Loucy (cell line): ENCODE data around the gene PARD3B.

Experiments used
- H2AFZ ChIP-seq: fragments of 200-600 bp; sonication (generic); 2 replicates; pipeline ENCODE4 v1.6.0; 2016; ENCODE audit warnings: antibody characterized with exemption, mild to moderate bottlenecking, low read length, moderate library complexity
- H3F3A ChIP-seq: fragments of 200-600 bp; 2 replicates; pipeline ENCODE4 v1.6.0; 2016; ENCODE audit warnings: antibody characterized with exemption, low read depth, mild to moderate bottlenecking
- H3K27me3 ChIP-seq: fragments of 200-600 bp; sonication (generic); 2 replicates; pipeline ENCODE4 v1.6.1; 2014; ENCODE audit warnings: low read length, mild to moderate bottlenecking; ENCODE audit not compliant: insufficient read depth, poor library complexity, severe bottlenecking
- H3K36me3 ChIP-seq: fragments of 200-600 bp; sonication (generic); 2 replicates; pipeline ENCODE4 v1.6.1; 2016; ENCODE audit warnings: low read length; ENCODE audit not compliant: insufficient read depth
- H3K4me1 ChIP-seq: fragments of 200-600 bp; sonication (generic); 2 replicates; pipeline ENCODE4 v1.5.1; 2014; ENCODE audit warnings: low read length, mild to moderate bottlenecking; ENCODE audit not compliant: insufficient read depth, poor library complexity, severe bottlenecking
- H3K4me2 ChIP-seq: fragments of 200-600 bp; sonication (generic); 2 replicates; pipeline ENCODE4 v1.6.0; 2014; ENCODE audit warnings: antibody characterized with exemption, low read length, low read depth, mild to moderate bottlenecking; ENCODE audit not compliant: poor library complexity, severe bottlenecking
- H3K4me3 ChIP-seq: fragments of 200-600 bp; sonication (generic); 2 replicates; pipeline ENCODE4 v1.5.1; 2014; ENCODE audit warnings: low read length, mild to moderate bottlenecking, mixed read lengths; ENCODE audit not compliant: poor library complexity, severe bottlenecking
- H3K79me2 ChIP-seq: fragments of 200-600 bp; sonication (generic); 2 replicates; pipeline ENCODE4 v1.6.1; 2014; ENCODE audit warnings: low read length; ENCODE audit not compliant: insufficient read depth
- H3K9ac ChIP-seq: fragments of 200-600 bp; sonication (generic); 2 replicates; pipeline ENCODE4 v1.6.0; 2014; ENCODE audit warnings: mild to moderate bottlenecking, low read depth, low read length, moderate library complexity; ENCODE audit not compliant: poor library complexity, severe bottlenecking
- H3K9me2 ChIP-seq: fragments of 200-600 bp; sonication (generic); replicated peaks from 2 replicates; pipeline ENCODE4 v1.6.1; 2016; ENCODE audit warnings: low read depth, low read length, mixed read lengths
- H3K9me3 ChIP-seq: fragments of 200-600 bp; sonication (generic); 2 replicates; pipeline ENCODE4 v1.6.1; 2014; ENCODE audit warnings: mild to moderate bottlenecking, antibody characterized with exemption, low read length, low read depth; ENCODE audit not compliant: insufficient read depth
- H4K20me1 ChIP-seq: fragments of 200-600 bp; sonication (generic); 2 replicates; pipeline ENCODE4 v1.6.0; 2014; ENCODE audit warnings: antibody characterized with exemption, low read length, mild to moderate bottlenecking; ENCODE audit not compliant: insufficient read depth, poor library complexity, severe bottlenecking
- EZH2phosphoT487 ChIP-seq: fragments of 200-600 bp; IDR thresholded peaks from 2 replicates; pipeline ENCODE4 v1.6.1; 2018; ENCODE audit warnings: antibody characterized with exemption, mild to moderate bottlenecking, moderate library complexity, borderline replicate concordance
- TF ChIP-seq, protein P1 (sequence below): fragments of 200-600 bp; sonication (generic); conservative IDR thresholded peaks from 2 replicates; pipeline ENCODE4 v1.5.1; 2014; ENCODE audit warnings: mild to moderate bottlenecking, antibody characterized with exemption, low read length

Gene PARD3B

GRCh38 chr2:205424326-205424725 is 879.1 kb downstream of the PARD3B start:
- H2AFZ ChIP-seq = no peak overlapping the region
- no peaks in the 10 kb centered on the region for H3K79me2 ChIP-seq
- no peaks in the 10 kb centered on the region for H3K9me3 ChIP-seq
- H3K4me1 ChIP-seq = no peaks in the 10 kb centered on the region
- no peaks in the 10 kb centered on the region for H3K36me3 ChIP-seq
- H3K9ac ChIP-seq = no peak overlapping the region
- no peak overlapping the region for H3K4me2 ChIP-seq
- TF ChIP-seq, protein P1, sequence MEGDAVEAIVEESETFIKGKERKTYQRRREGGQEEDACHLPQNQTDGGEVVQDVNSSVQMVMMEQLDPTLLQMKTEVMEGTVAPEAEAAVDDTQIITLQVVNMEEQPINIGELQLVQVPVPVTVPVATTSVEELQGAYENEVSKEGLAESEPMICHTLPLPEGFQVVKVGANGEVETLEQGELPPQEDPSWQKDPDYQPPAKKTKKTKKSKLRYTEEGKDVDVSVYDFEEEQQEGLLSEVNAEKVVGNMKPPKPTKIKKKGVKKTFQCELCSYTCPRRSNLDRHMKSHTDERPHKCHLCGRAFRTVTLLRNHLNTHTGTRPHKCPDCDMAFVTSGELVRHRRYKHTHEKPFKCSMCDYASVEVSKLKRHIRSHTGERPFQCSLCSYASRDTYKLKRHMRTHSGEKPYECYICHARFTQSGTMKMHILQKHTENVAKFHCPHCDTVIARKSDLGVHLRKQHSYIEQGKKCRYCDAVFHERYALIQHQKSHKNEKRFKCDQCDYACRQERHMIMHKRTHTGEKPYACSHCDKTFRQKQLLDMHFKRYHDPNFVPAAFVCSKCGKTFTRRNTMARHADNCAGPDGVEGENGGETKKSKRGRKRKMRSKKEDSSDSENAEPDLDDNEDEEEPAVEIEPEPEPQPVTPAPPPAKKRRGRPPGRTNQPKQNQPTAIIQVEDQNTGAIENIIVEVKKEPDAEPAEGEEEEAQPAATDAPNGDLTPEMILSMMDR = no peak
- no peak for TF ChIP-seq EZH2phosphoT487
- no peaks in the 10 kb centered on the region for H3F3A ChIP-seq
- no peaks in the 10 kb centered on the region for H4K20me1 ChIP-seq
- H3K4me3 ChIP-seq = no peak overlapping the region
- H3K27me3 ChIP-seq = no peaks in the 10 kb centered on the region
- no peaks in the 10 kb centered on the region for H3K9me2 ChIP-seq

- Histone ChIP-seq H3K36me3 (no peaks in the 10 kb centered on the region), H3F3A (no peaks in the 10 kb centered on the region)
- no peak for TF ChIP-seq EZH2phosphoT487
- TF ChIP-seq, protein P1 = no peak
Observed at GRCh38 chr2:205425102-205425501, 879.8 kb downstream of the PARD3B start.

GRCh38 chr2:205427112-205427511 is 881.8 kb downstream of the PARD3B start:
- TF ChIP-seq, protein P1 = no peak
- no peak for TF ChIP-seq EZH2phosphoT487
- no peaks in the 10 kb centered on the region for H3K9me2 ChIP-seq
- no peak overlapping the region for H3K9ac ChIP-seq

More at GRCh38 chr2:205425102-205425501, 879.8 kb downstream of the PARD3B start:
- no peaks in the 10 kb centered on the region for H3K79me2 ChIP-seq
- no peak overlapping the region for H3K9ac ChIP-seq
- H2AFZ ChIP-seq = no peak overlapping the region
- no peaks in the 10 kb centered on the region for H3K9me2 ChIP-seq
- no peaks in the 10 kb centered on the region for H3K9me3 ChIP-seq
- H3K27me3 ChIP-seq = no peaks in the 10 kb centered on the region
- H3K4me1 ChIP-seq = no peaks in the 10 kb centered on the region
- H3K4me3 ChIP-seq = no peak overlapping the region
- H4K20me1 ChIP-seq = no peaks in the 10 kb centered on the region
- no peak overlapping the region for H3K4me2 ChIP-seq

More at GRCh38 chr2:205427112-205427511, 881.8 kb downstream of the PARD3B start:
- H3K4me3 ChIP-seq = no peak overlapping the region
- H3K4me2 ChIP-seq = no peak overlapping the region
- H3K36me3 ChIP-seq = no peaks in the 10 kb centered on the region
- no peaks in the 10 kb centered on the region for H3K4me1 ChIP-seq
- no peaks in the 10 kb centered on the region for H3K9me3 ChIP-seq
- H3K27me3 ChIP-seq = no peaks in the 10 kb centered on the region
- H4K20me1 ChIP-seq = no peaks in the 10 kb centered on the region
- no peaks in the 10 kb centered on the region for H3K79me2 ChIP-seq
- H2AFZ ChIP-seq = no peak overlapping the region
- H3F3A ChIP-seq = no peaks in the 10 kb centered on the region
